ENCODE measurements around the gene CABLES1.
A peak's percentile ranks its signal among the peaks of the same experiment; 100 is the strongest.

The CABLES1 gene

DNA sequence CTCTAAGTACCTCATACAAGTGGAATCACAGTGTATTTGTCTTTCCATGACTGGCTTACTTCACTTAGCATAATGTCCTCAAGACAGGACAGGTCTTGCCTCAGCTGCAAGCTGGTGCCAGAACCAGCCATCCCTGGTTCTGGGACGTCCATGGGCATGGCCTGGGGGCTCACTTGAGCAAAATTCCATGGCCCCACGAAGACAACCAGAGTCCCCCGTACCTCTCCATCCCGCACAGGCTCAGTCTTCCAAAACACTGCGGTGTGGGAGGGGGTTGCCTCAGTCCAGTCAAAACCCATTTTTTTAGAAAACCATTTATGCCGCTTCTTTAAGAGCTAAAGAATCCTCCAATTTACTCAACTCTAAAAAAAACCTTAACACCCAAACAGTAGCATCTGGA lies 21.7 kb upstream of the CABLES1 start:
- DNase-seq (ENCODE audit: low read depth, low spot score): no peak

GRCh38 chr18:23114171-23114881 lies 21.0 kb upstream of the CABLES1 start:
- DNase-seq (ENCODE audit: low read depth, low spot score): no peak

DNA sequence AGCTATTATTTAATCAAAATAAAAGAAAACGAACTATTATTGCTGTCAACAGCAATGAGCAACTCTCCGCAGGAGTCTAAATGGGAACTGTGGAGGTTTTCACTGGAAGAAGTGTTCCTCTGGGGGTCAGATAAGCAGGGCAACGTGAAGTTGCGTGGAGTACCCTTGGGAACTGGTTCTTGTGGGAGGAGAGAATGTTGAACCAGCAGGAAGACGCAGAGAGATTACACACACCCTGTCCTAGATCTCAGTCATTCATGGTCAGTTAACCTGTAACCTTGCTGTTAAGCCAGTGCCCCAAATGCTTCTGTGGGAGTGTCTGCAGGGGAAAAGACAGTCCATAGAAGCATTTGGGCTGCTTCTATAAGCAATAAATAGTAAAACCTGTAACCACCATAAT lies 20.4 kb upstream of the CABLES1 start:
- no peak for DNase-seq (ENCODE audit: low read depth, low spot score)

DNA sequence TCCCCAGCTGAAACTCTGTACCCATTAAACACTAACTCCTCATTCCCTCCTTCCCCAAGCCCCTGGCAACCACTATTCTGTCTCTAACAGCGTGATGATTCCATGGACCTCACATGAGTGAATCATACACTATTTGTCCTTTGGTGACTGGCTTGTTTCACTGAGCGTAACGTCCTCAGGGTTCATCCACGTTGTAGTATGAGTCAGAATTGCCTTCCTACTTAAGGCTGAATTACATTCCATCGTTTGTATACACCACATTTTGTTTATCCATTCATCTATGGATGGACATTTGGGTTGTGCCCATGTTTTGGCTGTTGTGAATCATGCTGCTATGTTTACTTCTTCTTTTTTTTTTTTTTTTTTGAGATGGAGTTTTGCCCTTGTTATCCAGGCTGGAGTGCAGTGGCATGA lies 19.6 kb upstream of the CABLES1 start:
- no peak for DNase-seq (ENCODE audit: low read depth, low spot score)

- no peak for DNase-seq (ENCODE audit: low read depth, low spot score)
Measured at GRCh38 chr18:23121133-23121532, 14.2 kb upstream of the CABLES1 start.

DNA sequence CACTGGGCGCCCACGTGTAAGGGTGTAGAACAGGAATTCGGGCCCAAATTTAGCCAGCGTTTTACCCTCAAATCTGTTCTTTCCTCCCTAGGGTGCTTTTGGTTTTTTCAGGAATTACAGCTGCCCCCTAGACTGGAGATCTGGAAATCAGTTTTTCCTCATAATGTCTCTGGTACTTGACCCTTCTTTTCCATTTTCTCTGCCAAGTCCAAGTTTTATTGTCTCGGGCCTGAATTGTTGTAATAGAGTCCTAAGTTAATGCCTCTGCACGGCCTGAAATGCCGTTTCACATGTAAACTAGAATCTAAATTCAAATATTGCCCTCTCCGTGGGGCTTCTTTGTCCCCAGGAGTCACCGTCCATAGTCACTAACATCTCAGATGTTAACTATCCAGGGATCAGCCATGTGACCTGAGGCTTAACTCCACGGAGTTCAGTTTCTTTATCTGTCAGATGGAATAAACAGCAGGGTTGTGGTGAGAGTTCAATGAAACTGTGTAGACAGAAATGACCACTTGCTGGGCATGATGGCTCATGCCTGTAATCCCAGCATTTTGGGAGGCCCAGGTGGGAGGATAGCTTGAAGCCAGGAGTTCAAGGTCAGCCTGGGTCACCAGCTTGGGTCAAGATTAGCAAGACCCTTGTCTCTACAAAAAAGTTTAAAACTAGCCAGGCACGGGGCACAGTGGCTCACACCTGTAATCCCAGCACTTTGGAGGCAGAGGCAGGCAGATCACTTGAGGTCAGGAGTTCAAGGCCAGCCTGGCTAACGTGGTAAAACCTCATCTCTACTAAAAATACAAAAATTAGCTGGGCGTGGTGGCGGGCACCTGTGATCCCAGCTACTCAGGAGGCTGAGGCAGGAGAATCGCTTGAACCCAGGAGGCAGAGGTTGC lies 12.7 kb upstream of the CABLES1 start:
- DNase-seq (ENCODE audit: low read depth, low spot score): no peak

DNA sequence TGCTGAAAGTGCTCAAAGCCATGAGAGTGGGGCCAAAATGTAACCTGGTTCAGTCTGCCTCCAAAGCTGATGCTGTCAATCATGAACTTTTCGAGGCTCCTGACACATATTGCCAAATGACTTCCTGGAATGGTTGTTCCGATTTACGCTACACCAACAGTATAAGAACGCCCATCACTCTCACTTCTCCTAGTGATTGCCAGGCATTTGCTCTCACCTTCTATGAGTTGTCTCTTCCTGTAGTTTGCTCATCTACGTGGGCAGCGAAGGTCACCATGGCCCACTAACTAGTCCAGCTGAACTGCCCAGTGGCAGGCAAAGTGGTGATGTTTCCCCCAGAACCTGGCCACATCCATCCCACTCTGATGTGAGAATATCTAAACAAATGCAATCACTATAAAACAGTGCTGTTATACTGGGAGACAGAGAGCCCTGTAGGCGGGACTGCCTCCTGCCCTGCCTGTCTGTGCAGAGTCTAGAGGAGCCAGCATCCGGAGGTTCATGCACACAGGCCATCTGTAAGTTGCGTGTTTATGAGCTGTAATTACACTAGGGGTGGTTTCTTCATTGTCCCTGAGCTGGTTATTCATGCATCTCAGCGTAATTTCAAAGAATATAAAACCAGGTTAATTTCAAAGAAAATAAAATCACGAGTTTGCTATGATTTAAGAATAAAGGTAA lies 8.8 kb upstream of the CABLES1 start:
- no peak for DNase-seq (ENCODE audit: low read depth, low spot score)

GRCh38 chr18:23127090-23127489 lies 8.2 kb upstream of the CABLES1 start:
- DNase-seq (ENCODE audit: low read depth, low spot score): no peak

DNA sequence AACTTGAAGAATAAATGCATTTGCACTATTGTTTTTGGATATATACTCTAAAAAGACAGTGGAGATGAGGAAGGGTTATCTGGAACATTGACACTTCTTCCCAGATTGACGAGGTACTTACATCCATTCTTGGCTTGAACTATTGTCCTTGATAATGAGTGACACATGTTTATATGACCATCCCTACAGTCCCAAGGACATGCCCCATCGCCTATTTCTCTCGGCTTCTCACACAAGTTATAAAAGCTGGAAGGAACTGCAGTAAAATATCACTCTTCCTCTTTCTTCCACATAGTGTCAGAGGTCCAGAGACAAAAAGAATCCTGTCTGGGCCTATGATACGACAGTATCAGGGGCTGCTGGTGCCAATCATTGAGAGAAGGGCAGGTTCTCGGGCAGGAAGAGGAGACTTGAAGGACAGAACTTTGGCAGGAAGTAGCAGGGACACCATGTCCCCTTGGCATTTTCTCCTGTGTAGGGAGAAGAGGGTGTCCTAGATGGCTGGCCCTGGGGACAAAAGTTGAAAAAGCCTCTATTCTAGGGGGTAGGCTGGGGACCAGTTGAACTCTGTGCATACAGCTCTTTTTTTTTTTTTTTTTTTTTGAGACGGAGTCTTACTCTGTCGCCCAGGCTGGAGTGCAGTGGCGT lies 5.8 kb upstream of the CABLES1 start:
- no peak for DNase-seq (ENCODE audit: low read depth, low spot score)

GRCh38 chr18:23131693-23132319 lies 3.5 kb upstream of the CABLES1 start:
- DNase-seq (ENCODE audit: low read depth, low spot score): no peak

- DNase-seq (ENCODE audit: low read depth, low spot score): no peak
Measured at GRCh38 chr18:23133860-23134779, 1.2 kb upstream of the CABLES1 start.

- no peak for DNase-seq (ENCODE audit: low read depth, low spot score)
Measured at GRCh38 chr18:23135550-23136325, 453 bp downstream of the CABLES1 start.

GRCh38 chr18:23136326-23137096 lies 1.2 kb downstream of the CABLES1 start:
- no peak for DNase-seq (ENCODE audit: low read depth, low spot score)

DNA sequence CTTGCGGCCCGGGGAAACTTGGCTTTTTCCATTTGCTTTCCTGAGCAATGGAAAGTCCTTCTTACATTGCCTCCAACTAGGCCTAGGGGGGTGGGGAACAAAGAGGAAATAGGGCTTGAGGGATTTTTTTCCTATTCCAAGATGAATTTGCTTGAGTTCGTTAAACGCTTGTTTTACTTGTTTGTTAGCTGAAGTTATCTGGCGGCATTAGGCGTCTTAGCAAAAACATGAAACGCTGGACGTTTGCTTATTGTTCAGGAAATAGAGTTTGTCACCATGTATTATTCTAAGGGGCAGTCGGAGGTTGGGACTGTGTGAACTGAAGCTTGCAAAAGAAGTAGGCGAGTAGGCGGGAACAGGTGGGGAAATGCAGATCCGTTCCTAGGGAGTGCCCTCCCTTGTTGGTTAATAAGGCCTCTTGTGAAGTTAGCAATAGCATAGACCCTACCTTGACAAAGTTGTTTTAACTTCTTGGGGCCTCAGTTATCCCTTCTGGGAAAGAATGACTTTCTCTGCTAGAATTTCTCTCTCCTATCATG lies 1.9 kb downstream of the CABLES1 start:
- no peak for DNase-seq (ENCODE audit: low read depth, low spot score)

- no peak for DNase-seq (ENCODE audit: low read depth, low spot score)
Measured at GRCh38 chr18:23137788-23138216, 2.5 kb downstream of the CABLES1 start.

- DNase-seq (ENCODE audit: low read depth, low spot score): no peak
Measured at GRCh38 chr18:23138471-23138870, 3.2 kb downstream of the CABLES1 start.

DNA sequence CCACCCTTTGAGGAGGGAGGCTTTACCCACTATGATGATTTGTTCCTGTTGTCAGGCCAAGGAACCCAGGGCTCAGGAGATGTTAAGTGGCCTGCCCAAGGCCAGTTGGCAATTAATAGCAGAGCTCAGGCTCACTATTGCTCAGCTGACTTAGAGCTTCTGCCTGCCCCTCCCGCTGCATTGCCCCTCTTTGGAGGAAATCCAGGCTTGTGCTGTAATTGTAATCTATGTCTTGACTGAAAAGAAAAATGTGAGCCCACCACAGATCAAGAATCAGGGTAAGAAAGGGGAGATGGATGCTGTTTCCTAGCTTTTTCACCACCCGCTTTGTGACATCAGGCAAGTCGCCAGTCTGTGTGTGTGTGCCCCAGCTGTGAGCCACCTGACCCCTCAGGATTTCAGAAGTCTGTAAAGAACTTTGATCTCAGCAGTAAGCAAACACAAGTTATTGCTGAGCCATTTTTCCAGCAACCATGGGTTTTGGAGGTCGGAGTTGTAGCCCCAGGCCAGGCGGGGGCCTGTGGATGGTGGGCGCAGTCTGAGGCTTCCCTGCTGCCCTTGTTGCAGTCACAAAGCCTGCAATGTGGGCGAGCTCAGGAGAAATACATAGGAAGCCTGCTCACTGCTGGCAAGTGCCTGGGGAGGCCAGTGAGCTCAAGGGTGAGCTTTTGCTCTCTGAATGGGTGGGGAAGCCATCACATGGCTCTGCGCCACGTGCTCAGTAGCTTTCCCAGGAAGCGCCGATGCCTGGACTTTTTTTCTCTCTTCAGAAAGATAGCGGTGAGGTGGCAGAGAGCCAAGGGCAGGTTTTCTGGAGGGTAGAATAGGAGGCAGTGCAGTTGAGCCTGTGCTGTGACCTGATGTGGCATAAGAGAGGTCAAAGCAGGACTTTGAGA lies 6.1 kb downstream of the CABLES1 start:
- DNase-seq (ENCODE audit: low read depth, low spot score): peak; percentile 55
